HG03060 (cell line): Measurements from ENCODE around the gene CAPG.
A peak's percentile ranks its signal among the peaks of the same experiment; 100 is the strongest.

ENCODE experiments used
- ATAC-seq: cut with Tn5 transposase; IDR thresholded peaks from one replicate; pipeline ENCODE4 v1.9.1; 2021; ENCODE audit warnings: low read depth, moderate number of reproducible peaks; ENCODE audit not compliant: unreplicated experiment

The CAPG gene

DNA sequence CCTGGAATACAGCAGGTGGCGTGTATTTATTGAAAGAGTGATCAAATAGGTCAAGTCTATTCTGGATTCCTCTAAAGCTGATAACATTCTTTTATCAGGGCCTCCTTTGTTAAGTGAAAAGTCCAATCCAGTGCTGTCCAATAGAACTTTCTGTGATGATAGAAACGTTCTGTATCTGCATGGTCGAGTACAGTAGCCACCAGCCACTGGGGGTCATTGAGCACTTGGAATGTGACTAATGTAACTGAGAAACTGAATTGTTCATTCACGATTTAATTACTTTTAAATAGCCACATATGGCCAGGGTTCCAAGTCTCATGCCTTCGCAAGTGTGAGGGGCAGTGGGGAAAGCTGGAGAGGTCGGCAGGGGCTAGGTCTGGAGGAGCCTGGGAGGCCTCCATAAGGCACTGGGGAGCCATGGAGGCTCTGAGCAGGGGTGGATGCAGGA lies 28.9 kb upstream of the CAPG start:
- no peak for ATAC-seq

DNA sequence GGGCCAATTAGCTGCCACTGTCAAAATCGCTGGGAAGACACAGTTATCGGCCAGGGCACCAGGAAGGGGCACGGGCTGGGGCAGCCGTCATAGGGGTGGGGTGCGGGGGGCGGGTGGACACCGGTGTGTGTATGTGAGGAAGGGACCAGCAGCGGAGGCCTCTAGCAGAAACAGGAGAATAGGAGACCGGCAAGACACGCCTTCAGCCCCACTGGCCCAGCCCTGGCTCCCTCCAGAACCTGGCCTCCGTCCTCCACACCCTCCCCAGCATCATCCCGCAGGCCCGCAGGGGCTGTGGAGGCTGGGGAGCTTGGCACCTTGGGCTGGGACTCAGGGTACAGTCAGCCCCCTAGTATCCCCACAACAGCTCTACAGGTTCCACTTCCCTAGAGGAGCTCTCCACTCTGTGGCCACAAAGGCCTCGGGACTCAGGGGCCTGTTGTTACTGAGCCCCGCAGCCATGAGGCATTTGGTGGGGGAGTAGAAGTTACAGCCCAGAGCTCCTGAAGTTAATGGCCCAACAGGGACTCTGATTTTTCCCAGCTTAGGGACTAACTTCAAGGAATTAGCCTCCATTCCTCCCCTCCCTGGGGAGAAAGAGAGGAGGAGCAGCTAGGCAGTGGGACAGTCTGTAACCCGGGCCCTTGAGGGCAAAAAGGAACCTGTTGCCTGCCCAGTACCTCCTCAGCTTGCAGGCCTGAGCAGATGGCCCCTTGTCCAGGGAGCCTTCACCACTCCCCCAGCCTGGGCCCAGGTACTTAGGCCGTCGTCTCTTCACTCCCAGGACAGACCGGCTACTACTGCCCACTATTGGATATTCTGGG lies 28.2 kb upstream of the CAPG start:
- ATAC-seq, result no peak

DNA sequence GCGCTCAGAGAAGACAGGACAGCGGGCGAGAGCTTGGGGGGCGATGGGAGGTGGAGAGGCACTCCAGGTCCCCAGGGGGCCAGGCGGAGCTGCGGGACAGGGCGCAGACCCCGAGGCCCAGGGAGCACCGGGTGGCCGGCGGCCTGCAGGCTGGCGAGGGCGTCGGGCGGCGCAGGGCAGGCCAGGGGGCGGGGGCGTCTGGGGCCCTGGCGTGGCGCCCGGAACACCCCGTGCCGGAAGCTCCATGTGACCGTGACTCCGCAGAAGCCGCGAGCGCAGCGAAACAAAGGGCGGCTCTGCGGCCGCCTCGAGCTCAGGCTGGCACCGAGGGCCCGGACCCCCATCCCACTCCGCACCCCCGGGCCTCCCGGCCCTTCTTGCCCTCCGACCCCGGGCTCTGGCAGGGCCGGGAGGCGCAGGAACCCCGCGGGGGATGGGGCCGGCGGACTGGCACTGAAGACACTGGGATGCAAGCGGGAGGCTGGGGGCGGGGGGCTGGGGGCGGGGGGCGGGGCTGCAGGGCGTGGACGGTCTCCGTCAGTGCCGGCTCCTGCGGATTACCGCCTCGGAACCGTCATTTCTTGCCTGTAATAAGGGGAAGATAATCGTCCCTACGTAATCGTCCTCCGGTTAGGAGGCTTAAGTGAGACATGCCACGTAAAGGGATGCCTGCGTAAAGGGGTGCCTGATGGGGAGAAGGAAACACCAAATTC lies 27.5 kb upstream of the CAPG start:
- peak; percentile 44 for ATAC-seq

DNA sequence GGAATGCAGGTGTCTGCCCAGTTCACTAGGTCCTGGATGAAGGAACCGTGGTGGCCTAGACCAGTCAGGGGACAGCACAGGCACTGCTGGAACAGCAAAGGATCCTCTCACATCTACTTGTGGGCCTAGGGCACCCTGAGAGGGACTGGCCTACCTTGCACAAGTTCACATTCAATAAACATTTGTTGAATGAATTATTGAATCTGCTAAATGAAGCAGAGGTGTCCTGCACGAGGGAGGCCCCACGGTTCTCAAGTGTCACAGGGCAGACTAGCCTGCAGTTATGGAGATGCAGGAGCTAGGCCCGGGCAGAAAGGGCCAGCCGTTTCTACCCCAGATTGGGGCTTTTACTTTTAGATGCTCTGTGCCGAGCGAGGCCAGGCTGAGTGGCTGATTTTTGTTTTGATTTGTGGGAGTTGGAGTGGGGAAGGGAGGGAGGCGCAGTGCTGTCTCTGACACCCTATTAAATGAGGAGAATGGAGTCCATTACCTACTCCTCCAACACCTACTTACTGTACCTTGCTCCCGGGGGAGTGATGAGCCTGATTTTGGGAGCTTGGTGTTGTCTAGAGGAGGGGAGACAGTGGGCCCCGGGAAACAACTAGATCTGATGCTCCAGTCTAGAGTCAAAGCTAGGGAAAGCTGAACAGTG lies 26.8 kb upstream of the CAPG start:
- ATAC-seq, result no peak

DNA sequence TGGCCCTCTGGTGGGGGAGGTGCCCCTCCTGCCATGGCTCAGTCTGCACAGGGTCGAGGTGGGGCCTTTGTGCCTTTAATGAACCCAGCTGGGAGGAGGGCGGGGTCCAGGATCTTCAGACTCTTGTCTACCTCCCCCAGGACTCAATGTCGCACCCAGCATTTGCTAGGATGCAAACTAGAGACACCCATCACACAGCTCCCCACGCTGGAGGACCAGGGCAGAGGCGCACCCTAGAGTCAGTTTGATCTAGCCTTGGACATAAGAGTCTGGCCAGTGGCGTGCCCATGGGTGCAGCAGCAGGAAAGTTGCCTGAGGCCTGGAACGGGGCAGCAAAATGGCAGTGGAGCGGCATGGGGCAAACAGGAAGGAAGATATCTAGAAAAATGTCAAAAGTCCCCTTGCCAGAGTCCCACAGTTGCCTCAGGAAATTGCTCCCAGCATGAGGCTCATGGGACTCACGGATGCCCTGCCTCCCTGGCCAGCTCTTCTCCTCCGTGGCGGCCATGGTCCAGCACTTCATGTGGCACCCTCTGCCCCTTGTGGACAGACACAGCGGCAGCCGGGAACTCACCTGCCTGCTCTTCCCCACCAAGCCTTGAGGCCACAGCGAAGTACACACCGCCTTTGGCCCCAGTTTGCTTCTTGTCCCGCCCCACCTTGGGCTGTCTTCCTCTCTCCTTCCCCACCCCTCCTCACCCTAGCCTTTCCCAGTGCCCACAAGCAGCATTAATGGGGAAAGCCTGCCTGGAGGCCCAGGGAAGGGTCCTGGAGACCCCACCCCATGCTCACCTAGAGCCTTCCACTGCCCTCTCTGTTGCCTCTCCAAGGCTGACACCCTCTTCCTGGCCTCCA lies 26.0 kb upstream of the CAPG start:
- ATAC-seq, result no peak

- no peak for ATAC-seq
These were observed 25.2 kb upstream of the CAPG start for GRCh38 chr2:85435220-85435958.

DNA sequence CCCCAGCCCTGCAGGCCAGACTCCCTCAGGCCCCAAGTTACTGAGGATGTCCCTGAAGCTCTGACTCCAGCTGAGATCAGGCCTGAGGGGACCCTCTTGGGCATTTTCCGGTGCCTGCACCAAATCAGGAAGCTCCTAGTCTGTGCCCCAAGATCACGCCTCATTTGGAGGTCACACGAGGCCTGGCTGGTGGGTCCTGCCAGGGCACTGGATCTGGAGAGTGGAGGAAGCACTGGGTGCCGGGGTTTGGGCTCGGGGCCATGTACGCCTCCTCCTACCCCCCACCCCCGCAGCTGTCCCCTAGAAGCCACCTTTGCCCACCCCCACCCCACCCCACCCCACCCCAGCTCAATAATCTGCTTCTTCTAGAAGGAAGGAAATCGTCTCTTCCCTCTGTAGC lies 24.5 kb upstream of the CAPG start:
- ATAC-seq, result no peak

GRCh38 chr2:85433511-85434089 lies 23.4 kb upstream of the CAPG start:
- ATAC-seq, result no peak

- ATAC-seq, result no peak
These were observed 21.5 kb upstream of the CAPG start for GRCh38 chr2:85431570-85432205.

GRCh38 chr2:85430752-85431569 lies 20.8 kb upstream of the CAPG start:
- no peak for ATAC-seq

DNA sequence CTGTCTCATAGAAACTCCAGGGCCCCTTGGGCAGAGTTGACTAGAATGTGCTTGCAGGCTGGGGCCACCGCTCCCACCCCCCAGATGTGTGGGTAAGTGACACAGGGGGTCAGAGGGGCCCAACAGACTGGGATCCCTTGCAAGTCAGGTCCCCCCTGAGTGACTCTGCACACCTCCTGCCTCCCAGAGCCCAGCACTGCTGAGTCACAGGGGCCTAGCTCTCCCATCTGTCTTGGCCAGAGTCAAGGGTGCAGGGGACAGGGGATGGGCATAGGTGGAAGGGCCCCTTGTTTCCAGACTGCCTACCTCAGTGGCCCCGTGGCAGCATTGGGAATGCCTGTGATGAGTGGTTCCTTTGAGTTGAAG lies 19.7 kb upstream of the CAPG start:
- no peak for ATAC-seq

DNA sequence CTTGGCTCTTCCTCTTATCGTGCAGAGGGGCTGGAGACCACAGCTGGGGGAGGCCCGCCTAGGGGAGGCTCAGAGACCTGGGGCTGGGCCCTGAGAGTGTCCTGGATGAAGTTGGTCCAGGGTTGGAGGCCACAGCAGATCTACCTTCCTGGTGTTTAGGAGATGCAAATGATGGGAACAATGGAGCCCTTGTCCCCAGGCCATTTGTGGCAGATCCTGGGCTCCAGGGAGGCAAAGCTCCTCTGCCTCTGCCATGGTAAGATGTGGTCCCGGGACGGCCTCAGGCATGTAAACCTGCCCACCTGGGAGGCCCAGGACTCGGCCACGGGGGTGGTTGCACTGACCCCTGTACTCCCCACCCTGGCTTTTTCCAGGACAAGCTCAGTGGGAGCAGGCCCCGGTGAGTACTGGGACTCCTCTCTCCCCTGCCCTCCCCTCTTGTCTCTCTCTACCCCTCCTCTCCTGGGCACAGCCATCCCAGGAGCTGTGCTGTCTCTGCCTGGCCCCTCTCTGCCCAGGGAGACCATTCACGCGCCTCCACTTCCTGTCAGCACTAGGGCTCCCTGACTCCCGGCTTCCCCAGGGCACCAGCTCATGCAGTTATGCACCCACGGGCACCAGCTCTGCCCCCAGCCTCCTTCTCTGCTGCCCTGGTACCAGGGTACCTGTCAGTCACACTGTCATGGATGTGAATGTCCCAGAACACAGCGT lies 19.2 kb upstream of the CAPG start:
- ATAC-seq, result no peak

DNA sequence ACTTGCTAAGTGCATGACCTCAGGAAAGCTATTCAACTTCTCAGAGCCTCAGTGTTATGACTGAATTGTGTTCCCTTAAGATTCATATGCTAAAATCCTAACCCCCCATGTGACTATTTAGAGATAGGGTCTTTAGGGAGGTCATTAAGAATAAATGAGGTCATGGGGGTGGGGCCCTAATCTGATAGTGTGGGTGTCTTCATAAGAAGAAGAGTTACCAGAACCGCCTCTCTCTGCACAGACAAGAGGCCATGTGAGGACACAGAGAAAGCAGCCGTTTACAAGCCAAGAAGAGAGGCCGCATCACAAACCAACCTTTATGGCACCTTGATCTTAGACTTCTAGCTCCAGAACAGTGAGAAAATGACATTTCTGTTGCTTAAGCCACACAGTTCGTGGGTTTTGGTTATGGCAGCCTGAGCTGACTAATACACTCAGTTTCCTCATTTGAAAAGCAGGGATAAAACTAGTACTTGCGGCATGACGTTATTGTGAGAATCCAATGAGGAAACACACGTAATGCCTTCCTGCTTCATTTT lies 18.2 kb upstream of the CAPG start:
- ATAC-seq, result no peak

DNA sequence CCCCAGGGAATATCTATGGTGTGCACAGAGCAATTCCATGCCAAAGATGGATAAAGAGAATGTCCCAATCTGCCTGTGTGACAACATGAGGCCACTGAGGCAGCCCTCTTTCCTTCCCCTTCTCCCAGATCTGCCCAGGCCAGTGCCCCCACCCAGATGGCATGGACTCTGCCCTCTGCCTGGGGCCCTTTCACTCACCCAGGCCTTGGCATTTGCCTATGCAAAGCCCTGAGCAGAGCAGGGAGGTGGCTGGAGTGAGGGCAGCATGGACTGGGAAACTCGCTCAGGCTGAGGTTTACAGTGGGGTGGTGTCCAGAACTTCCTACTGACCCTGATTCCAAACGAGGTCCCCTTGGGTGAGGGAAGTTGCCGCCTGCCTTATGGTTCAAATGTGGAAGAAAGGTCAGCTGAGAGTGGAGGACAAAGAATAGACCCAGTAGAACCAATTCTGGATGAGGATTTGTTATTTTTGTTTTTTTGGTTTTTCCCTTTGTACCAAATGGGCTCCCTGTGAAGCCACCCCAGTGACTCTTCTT lies 17.2 kb upstream of the CAPG start:
- no peak for ATAC-seq

DNA sequence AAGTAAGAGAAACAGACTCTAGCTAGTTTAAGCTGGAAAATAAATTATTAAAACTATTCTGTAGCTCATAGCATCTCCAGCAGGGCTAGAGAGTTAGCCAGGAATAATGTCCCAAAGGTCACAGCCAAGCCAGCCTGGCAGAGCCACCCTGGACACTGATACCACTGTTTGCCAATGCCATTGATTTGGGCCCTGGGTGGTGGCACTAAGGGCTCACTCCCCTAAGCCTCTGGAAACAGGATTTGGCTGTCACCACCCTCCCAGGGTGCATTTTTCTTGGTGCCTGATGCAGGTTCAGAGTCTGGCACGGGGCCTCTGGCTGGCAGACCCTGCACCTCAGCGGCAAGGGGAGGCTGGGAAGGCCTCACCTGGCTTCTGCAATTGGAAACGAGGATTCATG lies 15.4 kb upstream of the CAPG start:
- ATAC-seq, result no peak

DNA sequence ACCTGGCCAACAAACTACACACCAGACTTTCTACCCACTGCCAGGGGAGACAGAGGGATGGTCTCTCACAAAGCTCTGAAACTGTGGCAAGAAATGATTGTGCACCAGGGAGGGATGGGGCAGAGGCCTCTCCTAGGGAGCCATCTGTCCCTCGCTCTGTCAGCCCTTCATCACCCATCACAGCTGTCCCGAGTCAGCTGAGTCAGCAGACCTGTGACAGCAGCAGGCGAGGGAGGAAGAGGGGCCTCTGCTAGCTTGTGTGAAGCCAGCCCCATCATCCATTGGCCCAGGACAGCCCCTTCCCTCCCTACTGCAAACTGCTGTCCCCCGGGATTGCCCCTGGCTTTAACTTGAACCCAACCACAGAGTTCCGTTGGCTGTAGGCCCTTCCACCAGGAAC lies 13.4 kb upstream of the CAPG start:
- no peak for ATAC-seq

- no peak for ATAC-seq
These were observed 11.9 kb upstream of the CAPG start for GRCh38 chr2:85422072-85422457.
